CD1c-positive myeloid dendritic cell (primary cell): ENCODE data around the gene OR11A1.

Experiments used
- DNase-seq: peaks from one replicate; pipeline ENCODE4 v3.0.0-alpha.2; 2016; ENCODE audit errors: extremely low spot score

OR11A1 gene

GRCh38 chr6:29456971-29457370 lies at the start of gene OR11A1, which contains the start of gene OR2H1:
Gene OR11A1, minus strand, starts transcription at chr6:29457071. Its CDS starts 29,430 bp downstream, at chr6:29427641.
Gene OR2H1, plus strand, starts transcription at chr6:29457155. Its CDS starts 4,615 bp downstream, at chr6:29461770.
- DNase-seq, result no peak

- no peak for DNase-seq
These were observed 49.7 kb upstream of the OR11A1 start for GRCh38 chr6:29506446-29507067.

- no peak for DNase-seq
These were observed 48.9 kb upstream of the OR11A1 start for GRCh38 chr6:29505808-29506207.

GRCh38 chr6:29504961-29505360 lies 48.1 kb upstream of the OR11A1 start:
- DNase-seq, result no peak

GRCh38 chr6:29502597-29502996 lies 45.7 kb upstream of the OR11A1 start:
- no peak for DNase-seq

- DNase-seq, result no peak
These were observed 45.3 kb upstream of the OR11A1 start for GRCh38 chr6:29502181-29502580.

- no peak for DNase-seq
These were observed 44.2 kb upstream of the OR11A1 start for GRCh38 chr6:29501106-29501505.

- DNase-seq, result no peak
These were observed 43.7 kb upstream of the OR11A1 start for GRCh38 chr6:29500594-29500993.

- DNase-seq, result no peak
These were observed 42.8 kb upstream of the OR11A1 start for GRCh38 chr6:29499704-29500103.

- DNase-seq, result no peak
These were observed 40.1 kb upstream of the OR11A1 start for GRCh38 chr6:29496961-29497360.

GRCh38 chr6:29495571-29495970 lies 38.7 kb upstream of the OR11A1 start:
- DNase-seq, result no peak

- DNase-seq, result no peak
These were observed 37.3 kb upstream of the OR11A1 start for GRCh38 chr6:29494131-29494530.

- no peak for DNase-seq
These were observed 36.4 kb upstream of the OR11A1 start for GRCh38 chr6:29493261-29493660.

GRCh38 chr6:29491574-29491973 lies 34.7 kb upstream of the OR11A1 start:
- DNase-seq, result no peak

GRCh38 chr6:29490552-29490951 lies 33.7 kb upstream of the OR11A1 start:
- no peak for DNase-seq

- no peak for DNase-seq
These were observed 33.2 kb upstream of the OR11A1 start for GRCh38 chr6:29490055-29490454.

- DNase-seq, result no peak
These were observed 32.4 kb upstream of the OR11A1 start for GRCh38 chr6:29489286-29489685.

GRCh38 chr6:29488874-29489273 lies 32.0 kb upstream of the OR11A1 start:
- DNase-seq, result no peak

GRCh38 chr6:29487660-29488059 lies 30.8 kb upstream of the OR11A1 start, which contains the start of gene MAS1L:
Gene MAS1L, minus strand, starts transcription at chr6:29487956. Its CDS starts 54 bp downstream, at chr6:29487902.
- no peak for DNase-seq

- no peak for DNase-seq
These were observed 30.3 kb upstream of the OR11A1 start for GRCh38 chr6:29487131-29487530.

GRCh38 chr6:29486577-29486976 lies 29.7 kb upstream of the OR11A1 start:
- DNase-seq, result no peak

- DNase-seq, result no peak
These were observed 26.9 kb upstream of the OR11A1 start for GRCh38 chr6:29483735-29484134.

GRCh38 chr6:29483186-29483585 lies 26.3 kb upstream of the OR11A1 start:
- DNase-seq, result no peak

GRCh38 chr6:29479560-29479959 lies 22.7 kb upstream of the OR11A1 start:
- no peak for DNase-seq
